ENCODE data around the gene TOR1A. TPM values are rescaled to one million over a fixed set of nuclear protein-coding genes. Genes with fewer than 3 reads are reported as not detected.

The TOR1A gene, protein sequence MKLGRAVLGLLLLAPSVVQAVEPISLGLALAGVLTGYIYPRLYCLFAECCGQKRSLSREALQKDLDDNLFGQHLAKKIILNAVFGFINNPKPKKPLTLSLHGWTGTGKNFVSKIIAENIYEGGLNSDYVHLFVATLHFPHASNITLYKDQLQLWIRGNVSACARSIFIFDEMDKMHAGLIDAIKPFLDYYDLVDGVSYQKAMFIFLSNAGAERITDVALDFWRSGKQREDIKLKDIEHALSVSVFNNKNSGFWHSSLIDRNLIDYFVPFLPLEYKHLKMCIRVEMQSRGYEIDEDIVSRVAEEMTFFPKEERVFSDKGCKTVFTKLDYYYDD
- total RNA-seq (2022) (33.6 and 40.4 TPM in 2 replicates), Bru-seq, nascent RNA (percentile 72 among the genes with signal in this experiment), BruChase-seq, experiment 1, labeled RNA remaining after a 6-hour chase (percentile 90 among the genes with signal in this experiment), BruChase-seq, experiment 2, labeled RNA remaining after a 2-hour chase (percentile 86 among the genes with signal in this experiment)
- long read RNA-seq, transcript TOR1A-201 (5 exons, 2,076 nt), result major isoform, 150 of 158 reads
- long read RNA-seq, partial matches to known transcripts, result 1 of 158 reads
- long read RNA-seq, other reads (novel, unspliced or antisense), result 7 of 158 reads

DNA sequence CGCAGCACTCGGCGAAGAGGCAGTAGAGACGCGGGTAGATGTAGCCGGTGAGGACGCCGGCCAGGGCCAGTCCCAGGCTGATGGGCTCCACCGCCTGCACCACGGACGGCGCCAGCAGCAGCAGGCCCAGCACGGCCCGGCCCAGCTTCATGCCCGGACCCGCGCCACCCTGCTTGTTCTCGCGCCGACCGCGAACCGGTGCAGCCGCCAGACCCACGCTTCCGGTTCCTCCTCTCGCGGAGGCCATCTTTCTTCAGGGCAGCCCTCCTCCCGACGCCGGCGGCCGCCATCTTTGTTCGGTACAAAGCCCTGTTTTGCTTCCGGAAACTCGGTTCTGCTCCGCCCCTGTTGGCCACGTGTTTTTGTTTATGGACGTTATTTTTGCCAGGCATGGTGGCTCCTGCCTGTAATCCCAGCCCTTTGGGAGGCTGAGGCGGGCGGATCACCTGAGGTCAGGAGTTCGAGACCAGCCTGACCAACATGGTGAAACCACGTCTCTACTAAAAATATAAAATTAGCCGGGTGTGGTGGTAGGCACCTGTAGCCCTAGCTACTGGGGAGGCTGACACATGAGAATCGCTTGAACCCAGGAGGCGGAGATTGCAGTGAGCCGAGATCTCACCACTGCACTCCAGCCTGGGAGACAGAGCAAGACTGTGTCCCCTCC lies at the start of gene TOR1A:
Gene TOR1A, minus strand, starts transcription at position 202 of the 667 bp plus-strand sequence. Its CDS starts 51 bp downstream, at position 151.
- CTCF ChIA-PET, result no interaction called here
- no peaks in the 10 kb centered on the region for H3K4me1 Mint-ChIP-seq (ENCODE audit: insufficient read depth, unreplicated experiment)

DNA sequence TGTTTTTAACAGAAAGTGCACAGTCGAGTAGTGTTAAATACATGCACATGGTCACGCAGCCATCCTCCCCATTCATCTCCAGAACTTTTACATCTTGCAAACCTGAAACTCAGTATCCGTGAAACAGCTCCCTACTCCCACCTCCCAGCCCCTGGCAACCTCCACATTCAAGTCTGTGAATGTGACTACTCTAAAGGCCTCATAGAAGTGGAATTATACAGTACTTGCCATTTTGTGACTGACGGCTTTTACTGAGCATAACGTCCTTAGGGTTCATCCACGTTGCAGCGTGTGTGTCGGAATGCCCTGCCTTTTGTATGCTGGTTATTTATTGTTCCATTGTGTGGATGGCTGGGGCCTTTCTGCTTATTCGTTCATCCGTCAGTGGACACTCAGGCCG lies 47.1 kb upstream of the TOR1A start:
- intact Hi-C loops (cut with micrococcal nuclease), result no loop called here
- TF ChIP-seq, protein P1, sequence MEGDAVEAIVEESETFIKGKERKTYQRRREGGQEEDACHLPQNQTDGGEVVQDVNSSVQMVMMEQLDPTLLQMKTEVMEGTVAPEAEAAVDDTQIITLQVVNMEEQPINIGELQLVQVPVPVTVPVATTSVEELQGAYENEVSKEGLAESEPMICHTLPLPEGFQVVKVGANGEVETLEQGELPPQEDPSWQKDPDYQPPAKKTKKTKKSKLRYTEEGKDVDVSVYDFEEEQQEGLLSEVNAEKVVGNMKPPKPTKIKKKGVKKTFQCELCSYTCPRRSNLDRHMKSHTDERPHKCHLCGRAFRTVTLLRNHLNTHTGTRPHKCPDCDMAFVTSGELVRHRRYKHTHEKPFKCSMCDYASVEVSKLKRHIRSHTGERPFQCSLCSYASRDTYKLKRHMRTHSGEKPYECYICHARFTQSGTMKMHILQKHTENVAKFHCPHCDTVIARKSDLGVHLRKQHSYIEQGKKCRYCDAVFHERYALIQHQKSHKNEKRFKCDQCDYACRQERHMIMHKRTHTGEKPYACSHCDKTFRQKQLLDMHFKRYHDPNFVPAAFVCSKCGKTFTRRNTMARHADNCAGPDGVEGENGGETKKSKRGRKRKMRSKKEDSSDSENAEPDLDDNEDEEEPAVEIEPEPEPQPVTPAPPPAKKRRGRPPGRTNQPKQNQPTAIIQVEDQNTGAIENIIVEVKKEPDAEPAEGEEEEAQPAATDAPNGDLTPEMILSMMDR (IDR thresholded peaks at IDR 0.05; ENCODE audit: unreplicated experiment), result no peak
- no peak overlapping the region for H3K4me3 Mint-ChIP-seq (ENCODE audit: unreplicated experiment)
- H3K36me3 Mint-ChIP-seq (ENCODE audit: insufficient read depth, unreplicated experiment), result peaks cover 11% of the 10 kb centered on the region
- no peak for DNase-seq (ENCODE audit: unreplicated experiment)
- no peaks in the 10 kb centered on the region for H3K27me3 Mint-ChIP-seq (ENCODE audit: insufficient read depth, unreplicated experiment)
- H3K9me3 Mint-ChIP-seq (ENCODE audit: unreplicated experiment), result no peaks in the 10 kb centered on the region
- POLR2A ChIA-PET, result interaction anchor here (0.6 kb wide), 1 partner anchor 1319 kb away, joined by 3 read pairs; the partner anchor contains the start of gene SPTAN1
- no peaks in the 10 kb centered on the region for H3K4me1 Mint-ChIP-seq (ENCODE audit: insufficient read depth, unreplicated experiment)
- CTCF ChIA-PET, result no interaction called here
- no peak overlapping the region for H3K27ac Mint-ChIP-seq (ENCODE audit: low read depth, unreplicated experiment)
- no TSS peak for BruUV-seq (replicated peaks)

More for the DNA sequence above, at the start of gene TOR1A:
- intact Hi-C loops (cut with micrococcal nuclease), result no loop called here
- no peaks in the 10 kb centered on the region for H3K27me3 Mint-ChIP-seq (ENCODE audit: insufficient read depth, unreplicated experiment)
- no TSS peak for BruUV-seq (replicated peaks)
- POLR2A ChIA-PET, result interaction anchor here (0.5 to 4.2 kb wide), 9 partner anchors 10 to 938 kb away, joined by 3 to 32 read pairs (median 4); partner anchors contain the start of genes C9orf78, NTMT1 and USP20
- TF ChIP-seq, protein P1 (IDR thresholded peaks at IDR 0.05; ENCODE audit: unreplicated experiment), result no peak
- H3K9me3 Mint-ChIP-seq (ENCODE audit: unreplicated experiment), result no peaks in the 10 kb centered on the region
- peaks cover 45% of the 10 kb centered on the region for H3K36me3 Mint-ChIP-seq (ENCODE audit: insufficient read depth, unreplicated experiment)
- DNase-seq (ENCODE audit: unreplicated experiment), result peak; percentile 94
- H3K4me3 Mint-ChIP-seq (ENCODE audit: unreplicated experiment), result peak within 1 kb of the TSS; percentile 76
- H3K27ac Mint-ChIP-seq (ENCODE audit: low read depth, unreplicated experiment), result peak within 1 kb of the TSS; percentile 77

DNA sequence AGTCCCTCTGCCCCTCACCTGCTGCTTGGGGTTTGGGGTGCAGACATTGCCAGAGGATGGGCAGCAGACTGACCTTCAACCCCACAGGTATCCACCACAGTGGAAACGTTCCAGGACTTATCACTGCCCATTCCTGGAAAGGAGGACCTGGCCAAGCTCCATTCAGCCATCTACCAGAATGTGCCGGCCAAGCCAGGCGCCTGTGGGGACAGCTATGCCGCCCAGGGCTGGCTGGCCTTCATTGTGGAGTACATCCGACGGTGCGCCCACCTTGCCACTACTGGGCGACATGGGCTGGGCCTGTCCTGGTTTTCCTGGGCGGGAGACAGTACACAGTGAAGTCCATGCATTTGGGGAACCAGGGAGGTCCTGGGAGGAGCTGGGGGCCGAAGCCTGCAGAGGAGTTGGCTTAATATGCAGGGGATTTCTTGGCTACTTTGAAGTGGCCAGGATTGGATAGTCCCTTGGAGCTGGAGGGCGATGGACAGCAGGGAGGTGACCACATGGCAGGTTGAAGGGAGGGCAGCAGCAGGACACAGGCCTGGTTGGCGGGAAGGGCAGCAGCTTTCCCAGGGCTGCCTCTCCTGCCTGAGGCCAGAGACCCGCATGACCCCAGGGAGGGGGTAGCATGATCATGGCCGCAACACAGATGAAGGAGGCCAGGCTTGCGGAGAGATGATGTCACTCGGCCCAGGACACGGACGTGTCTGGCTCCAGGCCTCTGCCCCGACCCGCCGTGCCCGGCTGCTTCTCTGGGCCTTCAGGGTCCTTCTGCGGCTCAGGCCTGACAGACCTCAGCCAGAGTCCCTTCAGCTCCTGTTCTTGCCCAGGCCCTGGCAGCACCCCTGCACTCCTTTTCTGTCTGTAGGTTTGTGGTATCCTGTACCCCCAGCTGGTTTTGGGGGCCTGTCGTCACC lies 45.9 kb upstream of the TOR1A start:
- no peak for DNase-seq (ENCODE audit: unreplicated experiment)
- Mint-ChIP-seq H3K27me3 (ENCODE audit: insufficient read depth, unreplicated experiment) (no peaks in the 10 kb centered on the region), H3K36me3 (ENCODE audit: insufficient read depth, unreplicated experiment) (peaks cover 13% of the 10 kb centered on the region), H3K4me3 (ENCODE audit: unreplicated experiment) (no peak overlapping the region), H3K27ac (ENCODE audit: low read depth, unreplicated experiment) (no peak overlapping the region), H3K9me3 (ENCODE audit: unreplicated experiment) (no peaks in the 10 kb centered on the region), H3K4me1 (ENCODE audit: insufficient read depth, unreplicated experiment) (no peaks in the 10 kb centered on the region)
- BruUV-seq (replicated peaks), result no TSS peak
- ChIA-PET CTCF (interaction anchor here (0.6 kb wide), 2 partner anchors 10 to 838 kb away, joined by 3 read pairs; no protein-coding TSS in a partner anchor), POLR2A (interaction anchor here (0.6 kb wide), 1 partner anchor 1318 kb away, joined by 3 read pairs; the partner anchor contains the start of gene SPTAN1)
- TF ChIP-seq, protein P1 (IDR thresholded peaks at IDR 0.05; ENCODE audit: unreplicated experiment), result no peak
- intact Hi-C loops (cut with micrococcal nuclease), result no loop called here
